ENCODE results near the gene ATXN10.
"Not testable (repeated sequence)": the region's sequence is repeated elsewhere in the genome, so short reads cannot be mapped to it uniquely, and the experiment has no call there.

Gene ATXN10

DNA sequence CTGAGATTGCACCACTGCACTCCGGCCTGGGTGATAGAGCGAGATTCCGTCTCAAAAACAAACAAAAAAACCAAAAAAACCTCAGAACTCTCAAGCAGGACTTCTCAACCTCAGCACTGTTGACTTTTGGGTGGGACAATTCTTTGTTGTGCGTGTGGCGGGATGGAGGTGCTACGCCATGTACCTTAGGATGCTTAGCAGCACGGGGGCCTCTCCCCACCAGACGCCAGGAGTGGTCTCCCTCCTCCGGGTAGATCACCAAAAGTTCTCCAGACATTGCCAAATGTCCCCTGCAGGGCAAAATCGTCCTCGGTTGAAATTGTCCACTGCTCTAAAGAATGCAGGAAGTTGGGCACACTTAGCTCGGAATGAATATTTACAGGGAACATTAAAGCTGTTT, 26.9 kb upstream of the ATXN10 start:
- no peak for FAIRE-seq

DNA sequence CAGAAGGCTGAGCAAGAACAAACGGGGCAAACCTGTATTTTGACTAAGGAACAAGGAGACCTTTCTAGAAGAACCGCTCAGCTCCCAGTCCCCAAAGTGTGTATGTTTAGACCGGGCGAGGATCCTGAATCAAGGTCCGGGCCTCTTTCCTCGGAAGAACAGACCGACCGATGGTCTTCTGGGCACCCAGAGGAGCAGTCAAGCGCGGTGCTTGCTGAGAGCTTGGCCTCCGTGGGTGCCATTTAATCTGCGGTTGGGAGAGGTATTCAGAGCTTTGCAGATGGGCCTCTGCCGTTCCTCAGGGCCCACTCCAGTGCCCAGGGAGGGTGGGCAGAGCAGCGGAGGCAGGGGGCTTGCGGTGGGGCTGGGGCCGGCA, 26.5 kb upstream of the ATXN10 start:
- no peak for FAIRE-seq

DNA sequence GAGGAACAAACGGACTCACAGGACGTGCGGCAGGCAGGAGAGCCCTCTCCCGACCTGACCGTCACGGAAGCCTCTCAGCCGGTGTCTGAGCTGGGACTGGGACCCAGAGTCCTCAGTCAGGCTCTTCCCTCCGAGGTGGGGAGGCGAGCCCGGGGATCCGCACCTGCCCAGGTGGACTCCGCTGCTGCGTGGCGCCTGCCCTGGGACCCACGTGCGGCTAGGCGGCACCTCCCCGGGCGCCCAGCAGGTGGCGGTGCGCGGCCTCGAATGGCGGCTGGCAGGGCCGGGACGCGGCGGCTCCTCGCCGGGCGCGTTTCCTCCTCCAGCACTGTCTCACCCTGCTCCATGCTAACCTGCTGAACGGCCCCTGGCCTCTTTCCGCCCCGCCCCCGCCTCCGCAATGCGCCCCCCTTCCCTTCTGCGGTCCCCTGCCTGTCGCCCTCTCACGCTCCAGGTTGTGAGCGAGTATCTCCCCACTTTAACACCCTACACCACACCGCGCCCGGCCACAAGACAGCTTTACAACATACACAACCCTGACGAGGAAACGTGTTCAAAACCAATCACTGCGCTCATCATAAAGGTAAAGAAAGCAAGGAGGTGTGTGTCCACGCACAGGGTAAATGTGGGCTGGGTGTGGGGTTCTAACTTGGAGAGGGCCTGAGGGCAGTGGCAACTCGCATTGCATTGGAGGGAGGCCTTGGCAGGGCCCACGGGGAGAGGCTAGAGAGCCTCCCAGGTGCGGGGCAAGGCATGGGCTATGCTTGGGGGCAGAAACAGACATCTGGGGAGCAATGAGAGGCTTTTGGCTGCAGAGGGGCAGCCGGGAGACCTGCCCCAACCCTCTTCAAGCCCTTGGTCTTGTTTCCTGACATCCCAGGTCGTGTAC, 25.9 kb upstream of the ATXN10 start:
- FAIRE-seq: no peak

DNA sequence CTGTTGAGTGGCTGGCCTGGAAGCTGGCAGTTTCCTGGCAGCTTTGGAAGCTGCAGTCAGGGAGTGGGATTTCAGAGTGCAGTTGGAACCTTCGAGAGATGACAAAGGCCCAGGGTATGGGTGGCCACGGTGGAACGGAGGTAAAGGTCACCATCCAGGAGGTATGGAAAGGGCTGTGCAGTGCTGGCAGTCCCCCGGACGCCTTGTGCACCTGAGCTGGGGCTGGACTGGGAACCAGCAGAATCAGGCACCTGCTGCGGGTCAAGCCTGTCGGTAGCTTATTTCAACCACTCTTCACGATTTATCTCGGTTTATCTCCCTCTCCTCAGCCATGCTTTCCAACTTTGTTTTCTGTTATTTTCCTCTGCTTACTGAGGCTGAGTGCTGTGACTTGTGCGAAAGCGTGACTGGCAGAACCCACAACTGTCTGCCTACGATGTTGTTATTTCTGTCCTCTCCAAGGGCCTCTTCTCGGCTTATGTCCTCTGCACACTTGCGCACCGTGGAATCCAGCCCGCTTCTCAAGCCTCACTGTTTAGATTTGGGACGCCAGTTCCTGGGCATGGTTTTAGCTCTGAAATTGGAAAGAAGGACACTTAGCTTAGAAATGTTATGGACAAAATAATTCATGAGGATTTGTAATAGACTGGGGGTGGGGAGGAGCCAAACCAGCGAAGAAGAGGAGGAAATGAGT, 24.0 kb upstream of the ATXN10 start:
- FAIRE-seq: no peak

DNA sequence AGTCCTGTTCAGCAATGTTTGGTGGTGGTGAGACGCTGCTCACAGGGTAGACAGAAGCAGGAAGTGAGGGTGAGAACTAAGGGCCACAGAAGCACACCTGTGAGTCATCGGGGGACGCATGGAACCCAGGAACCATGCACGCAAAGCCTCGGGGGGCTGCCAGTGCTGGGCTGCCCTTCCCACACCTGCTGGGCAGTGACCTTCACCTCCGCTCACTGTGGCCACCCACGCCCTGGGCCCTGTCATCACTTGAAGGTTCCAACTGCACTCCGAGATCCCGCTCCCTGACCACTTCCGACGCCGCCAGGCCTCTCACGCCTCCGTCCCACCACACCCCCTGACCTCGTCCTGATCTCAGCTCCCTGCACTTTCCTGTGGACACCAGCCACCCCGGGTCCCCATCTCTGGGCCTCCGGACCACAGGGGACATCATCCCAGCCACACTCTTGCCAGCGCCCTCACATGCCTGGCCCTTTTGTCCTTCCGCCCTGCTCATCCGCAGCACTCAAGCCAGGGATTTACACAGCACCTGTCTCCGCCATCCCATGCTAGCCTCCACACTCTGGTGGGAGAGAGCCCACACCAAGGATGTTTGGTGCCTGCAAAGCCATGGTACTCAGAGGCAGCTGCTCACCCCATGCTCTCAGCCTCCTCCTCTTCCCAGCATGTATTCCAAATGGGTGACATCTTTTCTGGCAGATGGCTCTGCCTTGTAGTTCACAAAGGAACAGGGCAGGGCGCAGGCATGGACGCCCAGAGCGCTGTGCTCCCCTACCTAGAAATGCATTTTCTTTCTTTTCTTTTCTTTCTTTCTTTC, 23.1 kb upstream of the ATXN10 start:
- no peak for FAIRE-seq

DNA sequence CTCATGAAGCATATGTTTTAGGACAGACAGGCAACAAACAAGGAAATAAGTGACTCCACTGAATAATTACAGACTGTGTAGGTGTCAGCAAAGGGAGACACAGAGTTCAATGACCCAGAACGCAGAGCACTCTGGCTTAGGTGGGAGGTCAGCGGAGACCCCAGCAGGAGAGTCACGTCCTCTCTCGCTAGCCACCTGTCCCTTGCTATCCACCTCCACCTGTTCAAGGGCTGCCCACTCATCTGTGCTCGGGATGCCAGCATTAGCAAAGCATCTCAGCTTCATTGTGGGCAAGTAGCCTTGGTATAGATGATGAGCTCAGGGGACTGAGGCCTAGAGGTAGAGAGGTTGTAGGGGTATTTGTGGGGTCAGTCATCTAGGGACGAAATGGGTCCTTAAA, 21.8 kb upstream of the ATXN10 start:
- no peak for FAIRE-seq

DNA sequence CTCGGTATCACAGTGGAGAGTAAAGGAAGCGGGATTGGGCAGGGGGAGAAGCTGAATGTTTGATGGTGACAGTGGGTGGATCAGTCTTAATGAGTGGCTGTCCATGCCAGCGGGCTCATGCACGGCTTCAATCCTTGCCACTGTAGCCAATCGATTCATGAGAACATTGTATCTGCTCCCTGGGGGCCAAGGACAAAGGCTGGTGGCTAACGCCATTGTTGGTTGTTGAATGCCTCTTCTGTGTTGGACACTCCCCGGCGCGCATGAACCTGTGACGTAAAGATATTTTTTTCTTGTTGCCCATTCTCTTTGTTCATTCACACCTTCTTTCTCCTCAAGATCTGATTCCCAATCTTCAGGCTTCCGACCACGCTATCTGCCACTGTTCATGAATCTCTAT, 20.9 kb upstream of the ATXN10 start:
- FAIRE-seq: no peak

DNA sequence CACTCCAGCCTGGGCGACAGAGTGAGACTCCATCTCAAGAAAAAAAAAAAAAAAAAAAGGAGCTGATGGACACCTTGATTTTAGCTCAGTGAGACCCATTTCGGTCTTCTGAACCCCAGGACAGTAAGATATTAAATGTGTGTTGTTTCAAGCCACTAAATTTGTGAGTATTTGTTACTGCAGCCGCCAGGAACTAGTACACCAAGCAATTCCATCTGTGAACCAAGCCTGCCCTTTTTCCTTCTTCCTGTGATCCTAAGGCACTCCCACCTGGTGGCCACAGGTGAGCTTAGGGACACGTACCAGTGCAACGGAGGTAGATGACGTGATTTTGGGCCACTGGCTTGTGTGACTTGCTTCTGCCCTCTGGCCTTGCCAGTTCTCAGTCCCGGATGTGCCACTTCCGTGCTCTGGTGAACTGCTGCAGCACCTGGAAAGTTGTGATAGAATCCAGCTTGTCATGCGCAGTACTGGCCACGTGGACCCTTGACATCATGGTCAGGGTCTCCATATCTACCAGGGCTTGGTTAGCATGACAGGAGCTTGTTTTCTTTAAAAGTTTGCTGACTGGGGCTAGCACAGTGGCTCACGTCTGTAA, 19.6 kb upstream of the ATXN10 start:
- no peak for FAIRE-seq

DNA sequence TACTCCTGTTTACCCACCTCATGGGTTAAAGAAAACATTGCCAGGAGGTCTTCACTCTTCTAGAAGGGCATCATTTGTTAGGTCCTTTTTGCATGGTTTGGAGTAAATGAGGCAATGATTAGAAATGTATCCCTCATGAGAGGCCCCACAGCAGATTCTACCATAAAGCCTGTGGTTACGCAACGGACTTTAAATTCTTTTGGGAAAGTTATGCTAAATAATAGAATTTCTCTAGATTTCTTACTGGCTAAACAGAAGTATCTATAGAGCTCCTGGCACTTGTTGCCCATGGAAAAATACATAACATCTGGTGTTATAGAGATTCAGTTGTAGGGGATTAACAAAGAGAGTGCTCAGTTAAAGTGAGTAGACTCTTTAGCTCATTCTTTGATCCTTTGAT, 15.1 kb upstream of the ATXN10 start:
- no peak for FAIRE-seq

DNA sequence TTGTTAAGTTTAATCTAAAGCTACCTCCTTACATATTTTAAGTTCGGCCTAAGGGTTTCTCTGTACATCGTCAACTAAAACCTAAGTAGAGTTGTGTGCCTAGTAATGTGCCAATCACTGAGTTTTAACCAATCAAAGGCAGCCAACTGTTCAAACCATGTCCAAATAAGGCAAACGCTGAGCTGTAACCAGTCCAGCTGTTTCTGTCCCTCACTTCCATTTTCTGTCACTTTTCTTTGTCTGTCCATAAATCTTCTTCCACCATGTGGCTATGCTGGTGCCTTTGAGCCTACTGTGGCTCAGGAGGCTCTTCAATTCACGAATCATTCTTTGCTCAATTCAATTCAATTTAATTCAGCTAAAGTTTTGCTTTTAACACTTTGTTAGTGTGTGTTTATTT, 13.9 kb upstream of the ATXN10 start:
- FAIRE-seq: no peak

DNA sequence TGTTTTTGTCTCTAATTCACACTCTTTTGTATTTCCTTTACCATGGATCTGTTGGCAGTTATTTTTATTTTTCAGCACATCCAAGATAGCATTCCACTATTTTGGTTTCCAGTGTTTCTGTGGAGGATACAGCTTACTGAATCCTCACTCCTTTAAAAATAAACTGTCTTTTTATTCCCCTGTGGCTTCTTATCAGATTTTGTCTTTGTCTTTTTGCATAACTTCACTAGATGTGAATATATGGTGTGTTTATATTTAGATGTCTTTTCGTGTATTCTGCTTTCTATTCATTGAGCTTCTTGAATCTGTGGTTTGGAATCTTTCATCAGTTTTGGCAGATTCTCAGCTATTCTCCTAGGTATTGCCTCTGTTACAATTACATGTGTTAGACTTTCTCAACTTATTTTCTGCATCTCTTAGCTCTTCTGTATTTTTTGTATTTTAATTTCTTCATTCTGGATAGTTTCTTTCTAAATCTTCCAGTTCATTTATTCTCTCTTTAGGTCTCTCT, 7.4 kb upstream of the ATXN10 start:
- no peak for FAIRE-seq

DNA sequence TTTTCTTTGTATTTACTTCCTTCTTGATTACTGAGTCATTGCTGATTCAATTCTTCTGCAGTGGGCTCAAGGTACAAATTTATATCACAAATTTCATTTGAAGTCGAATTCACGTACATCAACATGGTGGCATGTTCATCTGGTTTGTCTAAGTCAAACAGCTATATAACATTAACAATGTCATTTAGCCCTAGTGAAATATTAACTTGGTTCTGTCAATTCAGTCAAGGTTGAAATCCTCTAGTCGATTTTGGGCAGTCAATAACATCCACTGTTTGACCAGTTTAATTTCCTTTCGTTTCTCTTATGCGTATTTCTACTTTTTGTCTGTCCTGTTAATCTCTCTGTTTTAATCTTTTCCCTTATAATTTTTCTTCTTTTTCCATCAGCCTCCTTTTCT, 4.1 kb upstream of the ATXN10 start:
- no peak for FAIRE-seq

DNA sequence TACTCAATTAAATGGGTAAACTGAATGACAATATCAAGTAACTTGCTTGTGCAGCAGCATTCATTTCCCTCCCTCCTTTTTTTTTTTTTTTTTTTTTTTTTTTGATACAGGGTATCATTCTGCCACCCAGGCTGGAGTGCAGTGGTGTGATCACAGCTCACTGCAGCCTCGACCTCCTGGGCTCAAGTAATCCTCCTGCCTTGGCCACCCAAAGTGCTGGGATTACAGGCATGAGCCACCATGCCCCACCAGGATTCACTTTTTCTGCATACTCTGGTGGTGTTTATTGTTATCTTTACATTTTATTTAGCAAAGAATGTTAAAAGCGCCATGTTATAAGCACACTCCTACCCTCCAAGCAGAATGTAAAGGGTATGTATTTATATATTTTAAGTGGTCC, 1.3 kb upstream of the ATXN10 start:
- FAIRE-seq: not testable (repeated sequence)

DNA sequence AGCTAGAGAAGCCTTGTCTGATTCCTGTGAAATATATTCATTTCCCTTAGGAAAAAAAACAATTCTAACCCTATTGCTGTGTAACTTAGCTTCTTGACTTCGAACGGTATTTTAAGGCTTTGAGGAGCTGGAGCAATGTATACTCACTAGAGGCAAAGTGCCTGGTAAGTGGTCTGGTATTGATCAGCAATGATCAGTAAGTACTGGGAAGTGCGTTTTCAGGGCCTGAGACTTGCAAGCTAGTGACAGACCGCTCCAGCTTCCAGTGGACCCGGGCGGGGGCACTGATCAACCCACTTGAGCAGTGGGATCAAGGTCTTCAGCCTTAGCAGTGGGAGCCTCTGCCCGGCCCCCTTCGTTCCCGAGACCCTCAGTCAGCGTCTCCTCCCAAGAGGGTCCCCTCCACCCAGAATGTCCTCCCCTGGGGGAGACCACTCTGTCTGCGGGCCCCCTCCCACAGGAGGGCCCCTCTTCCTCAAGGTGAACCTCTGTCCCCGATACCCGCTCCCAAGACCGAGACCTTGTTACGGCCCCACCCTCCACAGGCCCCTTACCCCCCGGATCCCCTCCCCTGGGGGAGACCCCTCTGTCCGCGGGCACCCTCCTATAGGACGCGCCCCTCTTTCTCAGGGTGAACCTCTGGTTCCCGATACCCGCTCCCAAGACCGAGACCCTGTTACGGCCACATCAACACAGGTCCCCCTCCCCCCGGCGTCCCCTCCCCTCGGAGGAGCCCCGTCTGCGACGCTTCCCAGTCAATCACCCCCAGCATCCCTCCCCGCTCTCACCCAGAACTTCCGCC, 452 bp upstream of the ATXN10 start:
- FAIRE-seq: no peak

DNA sequence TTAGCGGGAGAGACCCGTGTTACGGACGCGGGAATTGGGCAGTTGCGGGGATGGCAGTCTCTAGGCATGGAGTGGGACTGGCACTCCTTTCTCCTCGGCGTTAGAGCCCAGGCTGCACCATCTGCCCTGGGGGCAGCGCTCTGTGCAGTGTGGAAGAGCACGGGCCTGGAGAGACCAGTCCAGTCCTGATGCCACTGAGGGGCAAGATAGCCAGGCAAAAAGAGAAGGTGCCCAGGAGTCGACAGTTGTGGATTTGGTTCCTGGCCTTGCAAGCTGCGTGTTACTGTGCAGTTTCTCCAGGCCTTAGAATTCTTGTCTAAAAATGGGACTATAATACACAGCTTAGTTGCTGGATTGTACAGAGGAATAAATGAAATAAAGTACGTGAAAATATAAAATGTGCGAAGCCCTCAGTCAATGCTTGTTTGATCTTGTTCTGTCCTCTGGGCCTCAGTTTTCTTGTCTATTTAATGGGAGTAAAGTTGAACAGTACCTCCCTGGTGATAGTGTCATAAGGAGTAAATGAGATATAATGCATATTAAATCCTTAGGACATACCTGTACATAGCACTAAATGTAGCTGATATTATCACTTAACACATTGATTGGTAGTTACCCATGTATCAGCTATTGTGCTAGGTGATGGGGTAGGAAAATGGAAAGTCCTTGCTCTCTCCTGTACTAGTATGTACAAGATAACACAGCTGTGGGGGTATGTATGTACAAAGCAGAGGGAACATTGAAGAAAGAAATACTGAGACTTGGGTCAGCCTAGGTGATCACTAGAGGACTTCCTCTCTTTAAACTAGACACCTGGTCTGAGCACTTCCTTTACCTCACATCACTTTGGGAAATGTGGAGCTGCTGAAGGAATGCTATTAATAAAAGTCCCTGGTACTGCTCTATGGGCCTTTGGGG, 1.2 kb downstream of the ATXN10 start:
- FAIRE-seq: no peak

DNA sequence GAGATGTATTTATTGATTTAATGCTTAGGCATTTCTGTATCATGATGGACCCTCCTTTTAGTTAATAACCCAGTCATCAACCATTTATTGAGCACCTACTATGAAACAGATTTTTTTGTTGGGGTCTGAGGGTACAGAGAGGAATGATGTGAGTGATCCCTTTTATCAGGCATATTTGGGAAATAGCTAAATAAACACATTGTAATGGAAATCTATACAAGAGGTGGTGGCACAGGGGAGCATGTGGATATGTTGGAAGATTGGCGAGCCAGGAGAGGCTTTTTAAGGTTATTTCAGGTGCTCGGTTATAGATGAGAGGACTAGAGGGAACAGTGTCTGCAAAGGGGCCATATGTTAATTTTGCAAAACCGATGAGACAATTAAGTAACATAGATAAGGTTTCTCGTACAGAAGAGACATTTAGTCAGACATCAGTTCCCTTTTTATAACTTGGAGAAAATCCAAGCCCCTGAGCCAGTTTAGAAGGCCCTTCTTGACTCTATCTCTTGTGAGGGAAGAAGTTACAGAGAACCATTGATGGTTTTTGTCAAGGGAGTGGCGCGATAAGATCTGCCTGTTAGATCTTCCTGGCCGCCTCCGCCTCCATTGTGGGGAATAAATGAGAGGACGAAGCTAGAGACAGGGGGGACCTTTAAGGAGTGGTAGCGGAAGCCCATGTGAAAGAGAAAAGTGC, 2.0 kb downstream of the ATXN10 start:
- no peak for FAIRE-seq

DNA sequence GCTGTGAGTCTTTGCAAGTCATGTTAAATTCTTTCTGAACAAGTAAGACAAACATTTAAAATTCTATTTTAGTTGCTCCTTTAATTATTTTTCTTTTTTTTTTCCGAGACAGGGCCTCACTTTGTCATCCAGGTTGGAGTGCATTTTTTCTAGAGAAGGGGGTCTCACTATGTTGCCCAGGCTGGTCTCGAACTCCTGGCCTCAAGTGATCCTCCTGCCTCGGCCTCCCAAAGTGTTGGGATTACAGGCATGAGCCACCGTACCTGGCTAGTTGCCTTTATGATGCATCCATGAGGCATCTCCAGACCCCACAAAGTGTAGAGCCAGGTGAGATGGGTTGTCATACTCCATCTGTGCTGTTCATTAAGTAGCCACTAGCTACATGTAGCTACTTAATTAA, 4.4 kb downstream of the ATXN10 start:
- no peak for FAIRE-seq

DNA sequence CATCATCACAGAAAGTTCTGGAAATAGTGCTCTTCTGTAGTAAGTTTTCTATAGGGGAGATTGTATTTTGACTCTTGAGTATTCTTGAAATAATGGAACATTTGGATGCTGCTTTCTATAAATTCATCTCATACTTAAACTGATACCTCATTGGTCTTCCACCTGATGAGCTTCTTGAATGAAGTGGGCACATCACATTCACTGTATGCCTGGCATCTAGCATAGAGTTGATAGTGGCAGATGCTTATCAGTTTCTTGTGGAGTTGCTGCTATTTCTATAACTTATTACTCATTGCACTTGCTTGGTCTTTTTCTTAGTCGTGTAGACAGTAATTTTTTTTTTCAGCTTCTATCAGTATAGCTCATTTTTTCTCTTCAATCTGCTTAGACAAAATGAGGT, 5.4 kb downstream of the ATXN10 start:
- FAIRE-seq: no peak

DNA sequence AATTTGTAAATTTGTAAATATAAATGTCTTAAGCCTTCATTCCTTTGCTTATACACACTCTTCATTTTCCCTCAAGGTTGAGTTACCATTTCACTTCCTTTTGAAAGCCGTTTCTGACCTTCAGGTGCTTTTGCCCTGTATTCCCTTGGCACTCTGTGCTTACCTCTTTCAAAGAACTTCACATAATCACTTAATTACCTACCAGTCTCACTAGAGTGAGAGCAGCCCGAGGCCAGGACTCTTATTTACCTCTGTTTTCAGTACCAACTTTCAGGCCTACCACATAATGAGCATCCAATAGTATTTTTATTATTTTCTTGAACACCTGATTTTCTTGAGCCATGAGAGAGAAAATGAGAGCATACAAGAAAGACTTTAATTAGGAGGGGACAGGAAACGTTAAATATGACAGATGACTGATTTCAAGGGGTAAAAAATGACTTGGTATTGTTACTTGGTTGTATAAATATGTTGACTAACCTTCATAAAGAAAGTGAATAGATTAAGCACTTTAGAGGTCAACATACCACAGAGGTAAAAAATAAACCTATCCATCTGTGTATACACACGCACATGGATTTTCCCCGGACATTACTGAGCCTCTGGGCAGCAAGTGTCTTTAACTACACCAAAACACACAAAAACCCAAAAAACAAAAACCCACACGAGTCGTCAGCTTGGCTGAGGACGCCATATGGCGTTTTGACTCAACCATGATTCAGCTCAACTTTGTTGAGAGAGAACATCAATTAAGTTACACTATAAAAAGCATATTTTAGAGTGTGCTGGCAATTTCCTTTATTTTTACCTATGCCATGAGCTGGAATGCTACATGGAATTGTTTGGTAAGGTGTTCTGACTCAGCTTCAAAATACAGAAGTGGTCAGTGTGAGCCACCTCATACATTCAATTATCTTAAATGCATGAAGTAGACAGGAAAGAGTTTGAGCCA, 7.6 kb downstream of the ATXN10 start:
- FAIRE-seq: no peak
